Measurements from ENCODE around the gene SFRP5. TPM values are rescaled to one million over a fixed set of nuclear protein-coding genes. Genes with fewer than 3 reads are reported as not detected.

The SFRP5 gene
- total and polyA plus RNA-seq, 9 donors = 0.18 to 3.0 (median 0.41) TPM; not detected in 2

GRCh38 chr10:97780841-97781617 lies 9.2 kb upstream of the SFRP5 start:
- no peaks in the 10 kb centered on the region for H3K9me3 ChIP-seq
- no peak overlapping the region for H3K4me3 ChIP-seq
- 23 to 27% (median 24%) methylated on average over 7 of the region's 7 CpGs for WGBS, 3 donors
- no peak for DNase-seq
- peaks cover 6% of the 10 kb centered on the region for H3K4me1 ChIP-seq (ENCODE audit: insufficient read depth)
- H3K27me3 ChIP-seq = no peaks in the 10 kb centered on the region
- TF ChIP-seq, protein P1, sequence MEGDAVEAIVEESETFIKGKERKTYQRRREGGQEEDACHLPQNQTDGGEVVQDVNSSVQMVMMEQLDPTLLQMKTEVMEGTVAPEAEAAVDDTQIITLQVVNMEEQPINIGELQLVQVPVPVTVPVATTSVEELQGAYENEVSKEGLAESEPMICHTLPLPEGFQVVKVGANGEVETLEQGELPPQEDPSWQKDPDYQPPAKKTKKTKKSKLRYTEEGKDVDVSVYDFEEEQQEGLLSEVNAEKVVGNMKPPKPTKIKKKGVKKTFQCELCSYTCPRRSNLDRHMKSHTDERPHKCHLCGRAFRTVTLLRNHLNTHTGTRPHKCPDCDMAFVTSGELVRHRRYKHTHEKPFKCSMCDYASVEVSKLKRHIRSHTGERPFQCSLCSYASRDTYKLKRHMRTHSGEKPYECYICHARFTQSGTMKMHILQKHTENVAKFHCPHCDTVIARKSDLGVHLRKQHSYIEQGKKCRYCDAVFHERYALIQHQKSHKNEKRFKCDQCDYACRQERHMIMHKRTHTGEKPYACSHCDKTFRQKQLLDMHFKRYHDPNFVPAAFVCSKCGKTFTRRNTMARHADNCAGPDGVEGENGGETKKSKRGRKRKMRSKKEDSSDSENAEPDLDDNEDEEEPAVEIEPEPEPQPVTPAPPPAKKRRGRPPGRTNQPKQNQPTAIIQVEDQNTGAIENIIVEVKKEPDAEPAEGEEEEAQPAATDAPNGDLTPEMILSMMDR (IDR thresholded peaks at IDR 0.05) = no peak
- TF ChIP-seq POLR2A (IDR thresholded peaks at IDR 0.05) (no peak), EP300 (IDR thresholded peaks at IDR 0.05) (no peak)
- H3K27ac ChIP-seq = no peak overlapping the region
- no peaks in the 10 kb centered on the region for H3K36me3 ChIP-seq
- intact Hi-C loops (cut with DNase I) = no loop called here

DNA sequence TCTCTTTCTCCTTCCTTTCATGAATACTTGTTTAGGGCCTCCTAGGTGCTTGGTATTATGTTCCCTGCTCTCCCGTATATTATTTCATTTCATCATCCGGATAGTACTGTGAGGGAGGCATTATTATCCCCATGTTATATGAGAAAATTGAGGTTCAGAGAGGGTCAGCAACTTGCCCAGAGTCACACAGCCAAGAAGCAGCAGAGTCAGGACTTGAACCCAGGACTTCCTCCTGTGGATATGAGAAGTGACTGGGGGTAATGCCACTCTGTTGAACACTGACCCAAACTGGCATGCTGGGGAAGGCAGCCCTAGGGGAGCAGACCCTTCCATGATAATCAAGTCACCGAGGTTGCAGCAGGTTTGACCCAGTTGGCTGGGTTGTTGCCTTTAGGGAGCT lies 8.2 kb upstream of the SFRP5 start:
- TF ChIP-seq, protein P1 (IDR thresholded peaks at IDR 0.05) = no peak
- TF ChIP-seq POLR2A (IDR thresholded peaks at IDR 0.05) = no peak
- TF ChIP-seq EP300 (IDR thresholded peaks at IDR 0.05) = no peak
- no peak for DNase-seq
- peaks cover 6% of the 10 kb centered on the region for H3K4me1 ChIP-seq (ENCODE audit: insufficient read depth)
- 90 to 94% (median 91%) methylated on average over 3 of the region's 3 CpGs for WGBS, 3 donors
- H3K4me3 ChIP-seq = no peak overlapping the region
- H3K27me3 ChIP-seq = no peaks in the 10 kb centered on the region
- H3K9me3 ChIP-seq = no peaks in the 10 kb centered on the region
- no peaks in the 10 kb centered on the region for H3K36me3 ChIP-seq
- intact Hi-C loops (cut with DNase I) = no loop called here
- no peak overlapping the region for H3K27ac ChIP-seq

- Histone ChIP-seq H3K27me3 (no peaks in the 10 kb centered on the region), H3K4me1 (ENCODE audit: insufficient read depth) (peaks cover 6% of the 10 kb centered on the region), H3K27ac (no peak overlapping the region), H3K4me3 (no peak overlapping the region), H3K36me3 (no peaks in the 10 kb centered on the region), H3K9me3 (no peaks in the 10 kb centered on the region)
- TF ChIP-seq POLR2A (IDR thresholded peaks at IDR 0.05) (no peak), EP300 (IDR thresholded peaks at IDR 0.05) (no peak)
- TF ChIP-seq, protein P1 (IDR thresholded peaks at IDR 0.05) = no peak
- WGBS, 3 donors = 72 to 76% (median 73%) methylated on average over 4 of the region's 4 CpGs
- intact Hi-C loops (cut with DNase I) = no loop called here
- no peak for DNase-seq
These were observed 7.7 kb upstream of the SFRP5 start for GRCh38 chr10:97779492-97779891.

DNA sequence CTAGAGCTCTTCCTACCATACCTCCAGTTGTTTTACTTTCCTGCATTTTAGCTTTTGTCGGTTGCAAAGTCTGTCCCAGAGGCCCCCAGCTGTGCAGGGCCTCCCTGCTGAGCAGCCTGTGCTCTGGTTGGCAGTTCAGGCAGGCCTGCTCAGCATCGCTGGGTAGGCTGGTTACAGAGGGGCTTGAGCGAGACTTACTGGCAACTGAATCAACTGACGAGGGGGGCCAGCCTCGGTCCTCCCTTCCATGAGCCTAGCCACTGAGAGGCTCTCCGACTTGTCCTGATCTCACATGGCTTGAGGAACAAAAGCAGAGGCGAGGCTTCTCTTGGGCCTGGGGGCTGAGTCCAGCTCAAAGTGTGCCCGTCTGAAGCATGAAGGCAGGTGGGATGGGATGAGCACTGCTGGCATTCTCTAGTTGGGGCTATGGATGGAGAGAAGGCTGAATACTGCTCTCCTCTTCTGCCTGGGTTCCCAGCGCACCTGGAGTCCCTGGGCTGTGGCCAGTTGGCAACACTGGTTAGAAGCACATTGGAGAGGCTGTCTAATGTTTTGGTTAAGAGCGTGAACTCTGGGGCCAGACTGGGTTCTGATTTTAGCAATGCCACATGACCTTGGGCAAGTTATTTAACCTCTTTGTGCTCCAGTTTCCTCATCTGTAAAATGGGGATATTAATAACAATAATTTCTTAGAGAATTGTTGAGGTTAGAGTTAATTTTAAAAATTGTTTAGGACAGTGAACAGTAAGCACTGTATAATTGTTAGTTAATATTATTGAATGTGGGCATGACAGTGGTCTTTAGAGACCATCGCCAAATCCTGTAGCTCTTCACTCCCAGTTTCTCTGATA lies 6.9 kb upstream of the SFRP5 start:
- no peak overlapping the region for H3K4me3 ChIP-seq
- DNase-seq = no peak
- H3K27me3 ChIP-seq = no peaks in the 10 kb centered on the region
- no peak for TF ChIP-seq EP300 (IDR thresholded peaks at IDR 0.05)
- no peak for TF ChIP-seq POLR2A (IDR thresholded peaks at IDR 0.05)
- TF ChIP-seq, protein P1 (IDR thresholded peaks at IDR 0.05) = no peak
- no peaks in the 10 kb centered on the region for H3K9me3 ChIP-seq
- no peak overlapping the region for H3K27ac ChIP-seq
- peaks cover 6% of the 10 kb centered on the region for H3K4me1 ChIP-seq (ENCODE audit: insufficient read depth)
- no peaks in the 10 kb centered on the region for H3K36me3 ChIP-seq
- intact Hi-C loops (cut with DNase I) = no loop called here
- 80 to 84% (median 81%) methylated on average over 11 of the region's 11 CpGs for WGBS, 3 donors

All from ovary (tissue), 9 donors.